HepG2 (cell line): ENCODE data around the gene BRD1. TPM values are rescaled to one million over a fixed set of nuclear protein-coding genes. Genes with fewer than 3 reads are reported as not detected.

ENCODE experiments used
- AGO2 ChIP-seq: fragments of 200-400 bp; formaldehyde crosslinking; optimal IDR thresholded peaks from 2 replicates; pipeline ENCODE3; 2017; ENCODE audit warnings: mild to moderate bottlenecking, low read depth, low read length, moderate library complexity
- CREB1 ChIP-seq, 2 experiments: fragments of 450-650 bp in 1 of 2; IDR thresholded peaks; 2 replicates each; pipeline ENCODE4 v1.6.1; 2016 to 2017; ENCODE audit warnings: control low read depth in 1 of 2, mild to moderate bottlenecking in 1 of 2, missing compliant biosample characterization in 1 of 2, missing genetic modification characterization in 1 of 2
- FOXP1 ChIP-seq, 2 experiments: fragments of 450-650 bp in 1 of 2; IDR thresholded peaks; 2 replicates each; pipeline ENCODE4 v1.6.1; 2017 to 2018; ENCODE audit warnings: antibody characterized with exemption in 1 of 2
- FOXP4 ChIP-seq: sonication (generic); formaldehyde crosslinking; IDR thresholded peaks from 2 replicates; pipeline ENCODE4 v1.4.0; 2020; ENCODE audit warnings: missing genetic modification reagents
- GMEB1 ChIP-seq: sonication (generic); formaldehyde crosslinking; IDR thresholded peaks from 2 replicates; pipeline ENCODE4 v1.5.1; 2020; ENCODE audit warnings: missing genetic modification reagents, mild to moderate bottlenecking, borderline replicate concordance
- HNRNPUL1 ChIP-seq: fragments of 200-400 bp; formaldehyde crosslinking; IDR thresholded peaks from 2 replicates; pipeline ENCODE4 v1.6.1; 2017; ENCODE audit warnings: low read depth, mild to moderate bottlenecking, low read length, moderate library complexity
- NBN ChIP-seq: fragments of 450-650 bp; conservative IDR thresholded peaks from 2 replicates; pipeline ENCODE4 v1.6.1; 2017
- SSRP1 ChIP-seq: IDR thresholded peaks from 2 replicates; pipeline ENCODE4 v1.6.1; 2016; ENCODE audit warnings: control low read depth
- THAP9 ChIP-seq: sonication (generic); formaldehyde crosslinking; IDR thresholded peaks from 2 replicates; pipeline ENCODE4; 2020; ENCODE audit warnings: missing genetic modification reagents, mild to moderate bottlenecking, borderline replicate concordance
- TSC22D2 ChIP-seq: sonication (generic); formaldehyde crosslinking; IDR thresholded peaks from 2 replicates; pipeline ENCODE4 v1.5.1; 2020; ENCODE audit warnings: missing genetic modification reagents, mild to moderate bottlenecking, borderline replicate concordance
- ZBTB4 ChIP-seq: sonication (generic); formaldehyde crosslinking; IDR thresholded peaks from 2 replicates; pipeline ENCODE4 v1.4.0; 2020; ENCODE audit warnings: missing genetic modification reagents, mild to moderate bottlenecking, borderline replicate concordance
- ZBTB7B ChIP-seq: sonication (generic); formaldehyde crosslinking; IDR thresholded peaks from 2 replicates; pipeline ENCODE4 v1.4.0; 2020; ENCODE audit warnings: missing genetic modification reagents
- ZNF234 ChIP-seq: sonication (generic); formaldehyde crosslinking; conservative IDR thresholded peaks from 2 replicates; pipeline ENCODE4 v1.5.1; 2020; ENCODE audit warnings: mild to moderate bottlenecking, missing genetic modification reagents
- ZNF501 ChIP-seq: sonication (generic); formaldehyde crosslinking; IDR thresholded peaks from 2 replicates; pipeline ENCODE4 v1.5.1; 2020; ENCODE audit warnings: mild to moderate bottlenecking, moderate library complexity, missing genetic modification reagents
- ZNF598 ChIP-seq: sonication (generic); formaldehyde crosslinking; IDR thresholded peaks from 2 replicates; pipeline ENCODE4 v1.5.1; 2020; ENCODE audit warnings: mild to moderate bottlenecking, missing genetic modification reagents, borderline replicate concordance
- ZNF724P ChIP-seq: sonication (generic); formaldehyde crosslinking; IDR thresholded peaks from 2 replicates; pipeline ENCODE4 v1.8.0; 2022; ENCODE audit warnings: missing genetic modification reagents, borderline replicate concordance
- ZNF766 ChIP-seq: sonication (generic); formaldehyde crosslinking; IDR thresholded peaks from 2 replicates; pipeline ENCODE4 v1.5.0; 2020; ENCODE audit warnings: missing genetic modification reagents, borderline replicate concordance
- ZNF841 ChIP-seq: sonication (generic); formaldehyde crosslinking; IDR thresholded peaks from 2 replicates; pipeline ENCODE4 v1.8.1; 2023; ENCODE audit warnings: missing genetic modification reagents, borderline replicate concordance
- ZSCAN25 ChIP-seq: sonication (generic); formaldehyde crosslinking; IDR thresholded peaks from 2 replicates; pipeline ENCODE4 v1.8.0; 2022; ENCODE audit warnings: mild to moderate bottlenecking, missing genetic modification reagents
- polyA plus RNA-seq, 8 experiments: library from polyadenylated mRNA; depleted of rRNA in 3 of 8; stranded (reverse) in 7 of 8; unstranded in 1 of 8; fragments of >200 nt; fragmentation: Illumina TruSeq in 4 of 8; extraction: Trizol in 4 of 8; gene quantifications; 2 replicates each; pipeline versions ENCODE4 v1.2.1 to v1.2.3, GENCODE V29; 2011 to 2016; ENCODE audit warnings: low read depth in 4 of 8, missing spikeins in 1 of 8, mixed read lengths in 1 of 8; ENCODE audit not compliant: insufficient read depth in 1 of 8
- total RNA-seq, 5 experiments: library from RNA; depleted of rRNA; stranded (reverse); fragments of >200 nt; fragmentation: Illumina TruSeq; extraction: Trizol; gene quantifications; 2 replicates each; pipeline ENCODE4 v1.2.3, GENCODE V29; 2016; ENCODE audit warnings: low read depth in 1 of 5

The BRD1 gene
- total and polyA plus RNA-seq, 2 of the 13 experiments (the other 11 are each of a cell fraction or from before 2014, with no cell fraction given): 5.1 to 12.0 TPM

- TF ChIP-seq ZBTB4 (CRISPR knock-in tag) (peak; percentile 48; the same call in 1 of the 2 replicates), ZNF598 (CRISPR knock-in tag) (0 out of 2 replicates have a peak, but pooled peaks have one; percentile 23), TSC22D2 (CRISPR knock-in tag) (0 out of 2 replicates have a peak, but pooled peaks have one; percentile 29), ZNF234 (CRISPR knock-in tag) (0 out of 2 replicates have a peak, but pooled peaks have one; percentile 30), ZNF766 (peak; percentile 56; the same call in 1 of the 2 replicates), NBN (no peak), ZBTB7B (CRISPR knock-in tag) (0 out of 2 replicates have a peak, but pooled peaks have one; percentile 4), HNRNPUL1 (no peak), ZSCAN25 (CRISPR knock-in tag) (peak; percentile 36), ZNF501 (CRISPR knock-in tag) (peak; percentile 33), ZNF841 (no peak), AGO2 (peak; percentile 44), FOXP4 (CRISPR knock-in tag) (peak; percentile 14; the same call in 1 of the 2 replicates), CREB1 (IDR thresholded peaks at IDR 0.05) (0 out of 2 replicates have a peak, but pooled peaks have one; percentile 22), CREB1 (CRISPR knock-in tag; IDR thresholded peaks at IDR 0.05) (no peak), FOXP1 (IDR thresholded peaks at IDR 0.05) (no peak), FOXP1 (CRISPR knock-in tag; IDR thresholded peaks at IDR 0.05) (no peak), SSRP1 (no peak), THAP9 (CRISPR knock-in tag) (peak; percentile 29; the same call in 1 of the 2 replicates), GMEB1 (CRISPR knock-in tag) (no peak), ZNF724P (no peak)
These were observed 1.6 kb downstream of the BRD1 start (continued) for GRCh38 chr22:49825944-49826602.
